ENCODE data around the gene MTX1.
A peak's percentile ranks its signal among the peaks of the same experiment; 100 is the strongest.
"Not testable (repeated sequence)": the region's sequence is repeated elsewhere in the genome, so short reads cannot be mapped to it uniquely, and the experiment has no call there.

MTX1 gene

GRCh38 chr1:155209312-155209721 lies 822 bp downstream of the MTX1 start:
- DNase-seq = no peak

GRCh38 chr1:155210314-155211104 lies 2.0 kb downstream of the MTX1 start:
- peak; percentile 57 for DNase-seq

- DNase-seq = not testable (repeated sequence)
Observed at GRCh38 chr1:155211381-155212050, 3.0 kb downstream of the MTX1 start.

- DNase-seq = not testable (repeated sequence)
Observed at GRCh38 chr1:155212051-155212440, 3.6 kb downstream of the MTX1 start.

- DNase-seq = not testable (repeated sequence)
Observed at GRCh38 chr1:155214702-155215101, 6.2 kb downstream of the MTX1 start.

GRCh38 chr1:155218854-155219591 lies 10.5 kb downstream of the MTX1 start:
- peak; percentile 67 for DNase-seq

- DNase-seq = peak; percentile 84
Observed at GRCh38 chr1:155219592-155220031, 11.1 kb downstream of the MTX1 start.

- DNase-seq = not testable (repeated sequence)
Observed at GRCh38 chr1:155220211-155220965, 11.9 kb downstream of the MTX1 start.

- peak; percentile 78 for DNase-seq
Observed at GRCh38 chr1:155223047-155223446, 14.6 kb downstream of the MTX1 start.

GRCh38 chr1:155225404-155225759 lies 16.9 kb downstream of the MTX1 start:
- not testable (repeated sequence) for DNase-seq

GRCh38 chr1:155226188-155226909 lies 17.9 kb downstream of the MTX1 start:
- peak; percentile 87 for DNase-seq

GRCh38 chr1:155226910-155227260 lies 18.4 kb downstream of the MTX1 start:
- DNase-seq = peak; percentile 47

GRCh38 chr1:155227261-155228095 lies 19.0 kb downstream of the MTX1 start:
- peak; percentile 99 for DNase-seq

GRCh38 chr1:155228096-155228427 lies 19.6 kb downstream of the MTX1 start:
- no peak for DNase-seq

GRCh38 chr1:155231302-155231701 lies 22.8 kb downstream of the MTX1 start:
- not testable (repeated sequence) for DNase-seq

GRCh38 chr1:155232001-155232978 lies 23.8 kb downstream of the MTX1 start:
- not testable (repeated sequence) for DNase-seq

GRCh38 chr1:155233502-155233901 lies 25.0 kb downstream of the MTX1 start:
- DNase-seq = not testable (repeated sequence)

GRCh38 chr1:155235375-155235774 lies 26.9 kb downstream of the MTX1 start:
- not testable (repeated sequence) for DNase-seq

- peak; percentile 54 for DNase-seq
Observed at GRCh38 chr1:155236451-155236850, 28.0 kb downstream of the MTX1 start.

- DNase-seq = peak; percentile 87
Observed at GRCh38 chr1:155241069-155241679, 32.7 kb downstream of the MTX1 start.

All from MV-4-11 (cell line).